OCI-LY7 (cell line): ENCODE measurements around the gene PRRX2. TPM values are rescaled to one million over a fixed set of nuclear protein-coding genes. Genes with fewer than 3 reads are reported as not detected.

Experiments used
- BruUV-seq: library from RNA; stranded (reverse); fragments of 400-500 nt; replicated peaks from 2 replicates; lab custom pipeline; 2021; lab: Mats Ljungman, UMichigan
- CTCF ChIA-PET: fragments of 300-600 bp; sonication (Branson Sonifier 250); formaldehyde crosslinking; loops from one replicate; lab custom pipeline; 2022; ENCODE audit warnings: antibody characterized with exemption; ENCODE audit not compliant: unreplicated experiment; lab: Charles Lee
- POLR2A ChIA-PET: fragments of 300-600 bp; sonication (Branson Sonifier 250); formaldehyde crosslinking; loops from one replicate; lab custom pipeline; 2022; ENCODE audit warnings: antibody characterized with exemption; lab: Charles Lee
- DNase-seq: peaks from one replicate; pipeline ENCODE4 v3.0.0-alpha.2; 2015; ENCODE audit warnings: low spot score
- H2AFZ ChIP-seq: fragments of 200-600 bp; sonication (generic), shearing (Covaris generic); 2 replicates; pipeline ENCODE4 v1.6.1; 2014; ENCODE audit warnings: mild to moderate bottlenecking, antibody characterized with exemption, low read length, moderate library complexity
- H3K27ac ChIP-seq: fragments of 200-600 bp; sonication (generic); 2 replicates; pipeline ENCODE4 v1.5.1; 2014; ENCODE audit warnings: mixed run types, low read depth, mild to moderate bottlenecking, moderate library complexity, low read length, inconsistent platforms; ENCODE audit not compliant: poor library complexity, severe bottlenecking
- H3K36me3 ChIP-seq: fragments of 200-600 bp; sonication (generic); 2 replicates; pipeline ENCODE4 v1.6.1; 2014; ENCODE audit warnings: mild to moderate bottlenecking, antibody characterized with exemption, low read length, moderate library complexity, mixed read lengths; ENCODE audit not compliant: insufficient read depth
- H3K4me1 ChIP-seq: fragments of 200-600 bp; sonication (generic); 2 replicates; pipeline ENCODE4 v1.5.1; 2014; ENCODE audit warnings: mild to moderate bottlenecking, low read length; ENCODE audit not compliant: insufficient read depth, poor library complexity, severe bottlenecking
- H3K4me2 ChIP-seq: fragments of 200-600 bp; sonication (generic); 2 replicates; pipeline ENCODE4 v1.6.1; 2014; ENCODE audit warnings: mild to moderate bottlenecking, low read length
- H3K4me3 ChIP-seq: fragments of 200-600 bp; sonication (generic); 2 replicates; pipeline ENCODE4 v1.5.1; 2014; ENCODE audit warnings: mild to moderate bottlenecking, low read depth, low read length; ENCODE audit not compliant: poor library complexity, severe bottlenecking
- H3K79me2 ChIP-seq: fragments of 200-600 bp; sonication (generic); 2 replicates; pipeline ENCODE4 v1.6.1; 2016; ENCODE audit warnings: low read depth, mild to moderate bottlenecking, low read length, moderate library complexity, mixed read lengths; ENCODE audit not compliant: insufficient read depth
- H3K9me2 ChIP-seq: fragments of 200-600 bp; sonication (generic); 2 replicates; pipeline ENCODE4 v1.6.1; 2016; ENCODE audit warnings: mild to moderate bottlenecking, low read length, mixed read lengths; ENCODE audit not compliant: insufficient read depth
- H3K9me3 ChIP-seq: fragments of 200-600 bp; sonication (generic); 2 replicates; pipeline ENCODE4 v1.6.1; 2014; ENCODE audit warnings: mild to moderate bottlenecking, mixed run types, low read length, mixed read lengths
- H4K20me1 ChIP-seq: fragments of 200-600 bp; sonication (generic); 2 replicates; pipeline ENCODE4 v1.6.1; 2014; ENCODE audit warnings: mild to moderate bottlenecking, antibody characterized with exemption, low read length, moderate library complexity, mixed read lengths; ENCODE audit not compliant: insufficient read depth
- EZH2phosphoT487 ChIP-seq: fragments of 200-600 bp; sonication (generic); IDR thresholded peaks from 2 replicates; pipeline ENCODE4 v1.6.1; 2018; ENCODE audit warnings: low read depth, borderline replicate concordance, mild to moderate bottlenecking, mixed run types, antibody characterized with exemption, low read length, moderate library complexity, mixed read lengths
- intact Hi-C: fragments of 100-400 bp; cut with micrococcal nuclease; formaldehyde crosslinking; loops from one replicate; pipeline ENCODE4 v1.10.0; 2022; ENCODE audit not compliant: unreplicated experiment
- total RNA-seq, 2 experiments: library from RNA; depleted of rRNA in 1 of 2; stranded (reverse); fragments of >200 nt in 1 of 2; shearing (Covaris generic) in 1 of 2; gene quantifications; 2 replicates each; pipeline ENCODE4 v1.2.3, GENCODE V29; 2014 to 2022
- TF ChIP-seq, protein P1 (sequence below): fragments of 200-600 bp; sonication (generic); conservative IDR thresholded peaks from 2 replicates; pipeline ENCODE4 v1.5.1; 2014; ENCODE audit warnings: mild to moderate bottlenecking, antibody characterized with exemption, low read length, moderate library complexity, mixed read lengths

PRRX2 gene
- total RNA-seq, 2 experiments from 2014 or later, result not detected

DNA sequence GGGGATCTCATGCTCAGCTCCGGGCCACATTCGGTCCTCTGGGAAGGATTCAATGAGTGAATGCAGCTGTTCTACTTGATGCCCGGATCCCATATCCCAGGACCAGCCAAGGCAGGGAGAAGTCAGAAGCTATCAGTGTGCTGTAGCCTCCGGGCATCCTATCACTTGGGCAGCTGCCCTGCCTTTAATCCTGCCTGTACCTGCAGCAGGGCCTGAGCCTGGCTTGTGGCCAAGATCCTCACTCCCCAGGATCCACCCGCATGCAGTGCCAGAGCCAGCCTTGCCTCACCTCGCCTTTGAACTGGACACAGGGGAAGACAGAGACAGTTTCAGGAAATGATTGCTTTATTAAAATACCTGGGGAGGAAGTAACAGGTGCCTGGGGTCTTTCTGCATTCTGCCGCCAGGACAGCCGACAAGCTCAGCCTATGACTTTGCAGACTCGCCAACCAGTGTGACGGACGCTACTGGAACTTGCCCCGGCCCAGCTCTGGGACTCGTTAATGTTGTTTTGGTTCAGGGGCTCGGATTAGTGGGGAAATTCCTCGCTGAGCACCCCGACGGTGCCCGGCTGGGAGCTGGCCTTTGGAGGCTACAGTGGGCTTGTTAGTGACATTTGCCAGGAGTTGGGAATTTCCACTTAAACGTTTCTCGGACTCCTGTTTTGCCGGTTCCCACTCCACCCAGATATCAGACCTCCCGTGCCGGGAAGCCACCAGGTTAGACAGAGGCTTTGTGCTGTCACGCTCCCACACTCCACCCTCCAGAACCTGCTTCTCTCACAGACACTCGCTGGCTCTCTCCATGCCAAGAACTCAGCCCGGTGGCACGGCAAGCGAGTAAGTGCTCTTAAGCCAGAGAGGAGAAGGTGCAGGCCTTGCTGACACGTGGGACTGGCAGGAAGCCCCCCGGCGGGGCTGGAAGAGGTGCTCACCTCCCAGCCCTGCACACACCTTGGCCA, 86.7 kb downstream of the PRRX2 start:
- Histone ChIP-seq H3K36me3 (no peaks in the 10 kb centered on the region), H3K4me3 (no peak overlapping the region), H4K20me1 (no peaks in the 10 kb centered on the region), H3K79me2 (no peaks in the 10 kb centered on the region), H3K9me3 (no peaks in the 10 kb centered on the region), H3K4me1 (no peaks in the 10 kb centered on the region), H3K4me2 (no peak overlapping the region), H3K9me2 (no peaks in the 10 kb centered on the region), H2AFZ (no peak overlapping the region), H3K27ac (no peak overlapping the region)
- ChIA-PET CTCF (no interaction called here), POLR2A (no interaction called here)
- intact Hi-C loops, result no loop called here
- no TSS peak for BruUV-seq
- TF ChIP-seq, protein P1, sequence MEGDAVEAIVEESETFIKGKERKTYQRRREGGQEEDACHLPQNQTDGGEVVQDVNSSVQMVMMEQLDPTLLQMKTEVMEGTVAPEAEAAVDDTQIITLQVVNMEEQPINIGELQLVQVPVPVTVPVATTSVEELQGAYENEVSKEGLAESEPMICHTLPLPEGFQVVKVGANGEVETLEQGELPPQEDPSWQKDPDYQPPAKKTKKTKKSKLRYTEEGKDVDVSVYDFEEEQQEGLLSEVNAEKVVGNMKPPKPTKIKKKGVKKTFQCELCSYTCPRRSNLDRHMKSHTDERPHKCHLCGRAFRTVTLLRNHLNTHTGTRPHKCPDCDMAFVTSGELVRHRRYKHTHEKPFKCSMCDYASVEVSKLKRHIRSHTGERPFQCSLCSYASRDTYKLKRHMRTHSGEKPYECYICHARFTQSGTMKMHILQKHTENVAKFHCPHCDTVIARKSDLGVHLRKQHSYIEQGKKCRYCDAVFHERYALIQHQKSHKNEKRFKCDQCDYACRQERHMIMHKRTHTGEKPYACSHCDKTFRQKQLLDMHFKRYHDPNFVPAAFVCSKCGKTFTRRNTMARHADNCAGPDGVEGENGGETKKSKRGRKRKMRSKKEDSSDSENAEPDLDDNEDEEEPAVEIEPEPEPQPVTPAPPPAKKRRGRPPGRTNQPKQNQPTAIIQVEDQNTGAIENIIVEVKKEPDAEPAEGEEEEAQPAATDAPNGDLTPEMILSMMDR, result no peak
- no peak for TF ChIP-seq EZH2phosphoT487
- no peak for DNase-seq

DNA sequence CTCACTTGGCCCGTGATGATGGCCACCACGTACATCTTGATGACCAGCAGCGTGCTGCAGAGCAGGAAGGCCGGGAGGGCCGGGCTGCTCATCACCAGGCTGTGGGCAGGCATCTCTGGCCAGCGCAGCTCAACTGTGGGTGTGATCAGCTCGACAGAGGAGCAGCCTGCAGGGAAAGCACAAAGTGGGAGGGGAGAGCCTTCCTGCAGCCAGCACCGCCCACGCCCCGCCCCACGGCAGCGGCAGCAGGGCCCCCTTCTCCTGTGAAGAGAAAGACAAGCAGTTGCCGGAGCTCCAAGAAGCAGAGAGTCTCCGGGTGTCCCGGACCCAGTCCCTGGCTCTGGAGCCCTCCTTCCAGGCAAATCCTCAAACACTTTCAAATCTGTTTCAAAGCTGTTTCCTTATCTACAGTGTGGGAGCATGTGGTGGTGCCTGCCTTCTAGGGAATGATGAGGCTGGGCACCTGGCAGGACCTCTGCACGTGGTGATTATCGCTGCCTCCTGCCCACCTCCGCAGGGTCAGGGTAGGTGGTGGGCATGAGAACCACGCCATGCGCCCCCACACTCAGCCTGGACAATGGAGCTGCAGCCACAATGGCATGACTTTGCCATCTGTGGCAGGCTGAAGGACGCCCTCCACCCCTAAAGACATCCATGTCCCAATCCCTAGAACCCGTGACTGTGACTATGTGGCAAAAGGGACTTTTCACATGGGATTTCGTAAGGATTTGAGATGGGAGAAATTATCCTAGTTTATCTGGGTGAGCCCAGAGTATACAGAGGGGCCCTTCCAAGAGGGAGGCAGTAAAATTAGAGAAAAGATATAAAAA, 87.7 kb downstream of the PRRX2 start, which contains the start of gene PTGES:
TSS of gene PTGES (minus strand) at position 143 of the 830 bp plus-strand sequence. CDS start at position 113, 30 bp downstream.
- CTCF ChIA-PET, result no interaction called here
- Histone ChIP-seq H2AFZ (no peak within 1 kb of the TSS), H3K4me2 (no peak within 1 kb of the TSS), H3K9me2 (no peaks in the 10 kb centered on the region), H3K36me3 (no peaks in the 10 kb centered on the region), H3K4me1 (no peaks in the 10 kb centered on the region), H4K20me1 (no peaks in the 10 kb centered on the region), H3K9me3 (no peaks in the 10 kb centered on the region), H3K79me2 (no peaks in the 10 kb centered on the region), H3K4me3 (no peak within 1 kb of the TSS), H3K27ac (no peak within 1 kb of the TSS)
- POLR2A ChIA-PET, result no interaction called here
- no peak for DNase-seq
- intact Hi-C loops, result no loop called here
- TF ChIP-seq, protein P1, result no peak
- TF ChIP-seq EZH2phosphoT487, result no peak
- no TSS peak for BruUV-seq
